OCI-LY7 (cell line): ENCODE results near the gene CABLES1. TPM values are rescaled to one million over a fixed set of nuclear protein-coding genes. Genes with fewer than 3 reads are reported as not detected.

Experiments used
- BruUV-seq: library from RNA; stranded (reverse); fragments of 400-500 nt; replicated peaks from 2 replicates; lab custom pipeline; 2021; lab: Mats Ljungman, UMichigan
- CTCF ChIA-PET: fragments of 300-600 bp; sonication (Branson Sonifier 250); formaldehyde crosslinking; loops from one replicate; lab custom pipeline; 2022; ENCODE audit warnings: antibody characterized with exemption; ENCODE audit not compliant: unreplicated experiment; lab: Charles Lee
- POLR2A ChIA-PET: fragments of 300-600 bp; sonication (Branson Sonifier 250); formaldehyde crosslinking; loops from one replicate; lab custom pipeline; 2022; ENCODE audit warnings: antibody characterized with exemption; lab: Charles Lee
- DNase-seq: peaks from one replicate; pipeline ENCODE4 v3.0.0-alpha.2; 2015; ENCODE audit warnings: low spot score
- H2AFZ ChIP-seq: fragments of 200-600 bp; sonication (generic), shearing (Covaris generic); 2 replicates; pipeline ENCODE4 v1.6.1; 2014; ENCODE audit warnings: mild to moderate bottlenecking, antibody characterized with exemption, low read length, moderate library complexity
- H3K27ac ChIP-seq: fragments of 200-600 bp; sonication (generic); 2 replicates; pipeline ENCODE4 v1.5.1; 2014; ENCODE audit warnings: mixed run types, low read depth, mild to moderate bottlenecking, moderate library complexity, low read length, inconsistent platforms; ENCODE audit not compliant: poor library complexity, severe bottlenecking
- H3K36me3 ChIP-seq: fragments of 200-600 bp; sonication (generic); 2 replicates; pipeline ENCODE4 v1.6.1; 2014; ENCODE audit warnings: mild to moderate bottlenecking, antibody characterized with exemption, low read length, moderate library complexity, mixed read lengths; ENCODE audit not compliant: insufficient read depth
- H3K4me1 ChIP-seq: fragments of 200-600 bp; sonication (generic); 2 replicates; pipeline ENCODE4 v1.5.1; 2014; ENCODE audit warnings: mild to moderate bottlenecking, low read length; ENCODE audit not compliant: insufficient read depth, poor library complexity, severe bottlenecking
- H3K4me2 ChIP-seq: fragments of 200-600 bp; sonication (generic); 2 replicates; pipeline ENCODE4 v1.6.1; 2014; ENCODE audit warnings: mild to moderate bottlenecking, low read length
- H3K4me3 ChIP-seq: fragments of 200-600 bp; sonication (generic); 2 replicates; pipeline ENCODE4 v1.5.1; 2014; ENCODE audit warnings: mild to moderate bottlenecking, low read depth, low read length; ENCODE audit not compliant: poor library complexity, severe bottlenecking
- H3K79me2 ChIP-seq: fragments of 200-600 bp; sonication (generic); 2 replicates; pipeline ENCODE4 v1.6.1; 2016; ENCODE audit warnings: low read depth, mild to moderate bottlenecking, low read length, moderate library complexity, mixed read lengths; ENCODE audit not compliant: insufficient read depth
- H3K9me2 ChIP-seq: fragments of 200-600 bp; sonication (generic); 2 replicates; pipeline ENCODE4 v1.6.1; 2016; ENCODE audit warnings: mild to moderate bottlenecking, low read length, mixed read lengths; ENCODE audit not compliant: insufficient read depth
- H3K9me3 ChIP-seq: fragments of 200-600 bp; sonication (generic); 2 replicates; pipeline ENCODE4 v1.6.1; 2014; ENCODE audit warnings: mild to moderate bottlenecking, mixed run types, low read length, mixed read lengths
- H4K20me1 ChIP-seq: fragments of 200-600 bp; sonication (generic); 2 replicates; pipeline ENCODE4 v1.6.1; 2014; ENCODE audit warnings: mild to moderate bottlenecking, antibody characterized with exemption, low read length, moderate library complexity, mixed read lengths; ENCODE audit not compliant: insufficient read depth
- EZH2phosphoT487 ChIP-seq: fragments of 200-600 bp; sonication (generic); IDR thresholded peaks from 2 replicates; pipeline ENCODE4 v1.6.1; 2018; ENCODE audit warnings: low read depth, borderline replicate concordance, mild to moderate bottlenecking, mixed run types, antibody characterized with exemption, low read length, moderate library complexity, mixed read lengths
- intact Hi-C: fragments of 100-400 bp; cut with micrococcal nuclease; formaldehyde crosslinking; loops from one replicate; pipeline ENCODE4 v1.10.0; 2022; ENCODE audit not compliant: unreplicated experiment
- total RNA-seq, 2 experiments: library from RNA; depleted of rRNA in 1 of 2; stranded (reverse); fragments of >200 nt in 1 of 2; shearing (Covaris generic) in 1 of 2; gene quantifications; 2 replicates each; pipeline ENCODE4 v1.2.3, GENCODE V29; 2014 to 2022
- TF ChIP-seq, protein P1 (sequence below): fragments of 200-600 bp; sonication (generic); conservative IDR thresholded peaks from 2 replicates; pipeline ENCODE4 v1.5.1; 2014; ENCODE audit warnings: mild to moderate bottlenecking, antibody characterized with exemption, low read length, moderate library complexity, mixed read lengths

Gene CABLES1
- total RNA-seq, 2 experiments from 2014 or later, result 20.6 to 28.7 TPM

DNA sequence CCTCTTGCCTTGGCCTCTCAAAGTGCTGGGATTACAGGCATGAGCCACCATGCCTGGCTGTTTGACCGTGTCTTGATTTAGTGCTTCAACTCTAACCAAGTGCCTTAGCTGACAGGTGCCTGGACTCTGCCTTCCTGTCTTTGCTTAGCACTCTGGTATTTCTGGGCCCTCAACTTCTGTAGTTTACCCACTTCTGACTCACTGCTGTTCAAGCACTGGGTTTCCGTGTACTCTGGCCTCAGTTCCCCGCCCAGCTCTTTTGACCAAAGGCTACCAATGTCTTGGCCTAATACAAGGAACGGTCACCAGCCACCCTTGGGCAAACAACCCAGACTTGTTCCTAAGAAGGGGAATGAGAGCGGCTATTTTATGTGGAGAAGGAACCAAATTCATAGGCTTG lies 35.7 kb upstream of the CABLES1 start:
- H3K79me2 ChIP-seq, result no peaks in the 10 kb centered on the region
- intact Hi-C loops, result no loop called here
- no peak overlapping the region for H2AFZ ChIP-seq
- no peaks in the 10 kb centered on the region for H4K20me1 ChIP-seq
- no peaks in the 10 kb centered on the region for H3K9me2 ChIP-seq
- no peaks in the 10 kb centered on the region for H3K9me3 ChIP-seq
- BruUV-seq, result no TSS peak
- H3K4me3 ChIP-seq, result no peak overlapping the region
- H3K4me2 ChIP-seq, result no peak overlapping the region
- H3K4me1 ChIP-seq, result no peaks in the 10 kb centered on the region
- TF ChIP-seq EZH2phosphoT487, result no peak
- TF ChIP-seq, protein P1, sequence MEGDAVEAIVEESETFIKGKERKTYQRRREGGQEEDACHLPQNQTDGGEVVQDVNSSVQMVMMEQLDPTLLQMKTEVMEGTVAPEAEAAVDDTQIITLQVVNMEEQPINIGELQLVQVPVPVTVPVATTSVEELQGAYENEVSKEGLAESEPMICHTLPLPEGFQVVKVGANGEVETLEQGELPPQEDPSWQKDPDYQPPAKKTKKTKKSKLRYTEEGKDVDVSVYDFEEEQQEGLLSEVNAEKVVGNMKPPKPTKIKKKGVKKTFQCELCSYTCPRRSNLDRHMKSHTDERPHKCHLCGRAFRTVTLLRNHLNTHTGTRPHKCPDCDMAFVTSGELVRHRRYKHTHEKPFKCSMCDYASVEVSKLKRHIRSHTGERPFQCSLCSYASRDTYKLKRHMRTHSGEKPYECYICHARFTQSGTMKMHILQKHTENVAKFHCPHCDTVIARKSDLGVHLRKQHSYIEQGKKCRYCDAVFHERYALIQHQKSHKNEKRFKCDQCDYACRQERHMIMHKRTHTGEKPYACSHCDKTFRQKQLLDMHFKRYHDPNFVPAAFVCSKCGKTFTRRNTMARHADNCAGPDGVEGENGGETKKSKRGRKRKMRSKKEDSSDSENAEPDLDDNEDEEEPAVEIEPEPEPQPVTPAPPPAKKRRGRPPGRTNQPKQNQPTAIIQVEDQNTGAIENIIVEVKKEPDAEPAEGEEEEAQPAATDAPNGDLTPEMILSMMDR, result no peak
- H3K36me3 ChIP-seq, result no peaks in the 10 kb centered on the region
- ChIA-PET POLR2A (interaction anchor here (0.6 kb wide), 1 partner anchor 448 kb away, joined by 4 read pairs; no protein-coding TSS in a partner anchor), CTCF (no interaction called here)
- H3K27ac ChIP-seq, result no peak overlapping the region
- no peak for DNase-seq

DNA sequence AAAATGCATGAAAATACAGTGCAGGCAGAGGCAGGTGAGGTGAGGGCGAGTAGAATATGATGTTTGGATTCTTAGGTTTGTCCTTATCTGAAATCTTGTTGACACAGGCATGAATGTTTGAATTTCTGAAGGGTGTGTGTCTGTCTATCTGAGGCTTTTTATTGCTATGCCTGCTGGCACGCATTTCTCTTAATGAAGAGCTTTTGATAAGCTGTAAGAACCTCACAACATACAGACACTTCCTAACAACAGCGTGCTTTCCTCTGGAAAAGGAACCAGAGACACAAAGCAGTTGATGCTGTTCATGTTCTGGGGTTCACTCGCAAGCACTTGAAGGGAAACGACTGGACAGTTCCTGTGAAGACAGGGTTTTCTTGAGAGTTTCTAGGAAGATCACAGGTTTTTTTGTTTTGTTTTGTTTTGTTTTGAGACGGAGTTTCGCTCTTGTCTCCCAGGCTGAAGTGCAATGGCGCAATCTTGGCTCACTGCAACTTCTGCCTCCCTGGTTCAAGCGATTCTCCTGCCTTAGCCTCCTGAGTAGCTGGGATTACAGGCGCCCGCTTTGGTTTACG lies 33.3 kb upstream of the CABLES1 start:
- no peak overlapping the region for H2AFZ ChIP-seq
- H4K20me1 ChIP-seq, result no peaks in the 10 kb centered on the region
- no peaks in the 10 kb centered on the region for H3K9me3 ChIP-seq
- H3K27ac ChIP-seq, result no peak overlapping the region
- H3K4me2 ChIP-seq, result no peak overlapping the region
- H3K9me2 ChIP-seq, result no peaks in the 10 kb centered on the region
- intact Hi-C loops, result no loop called here
- no peak for TF ChIP-seq EZH2phosphoT487
- TF ChIP-seq, protein P1, result no peak
- DNase-seq, result no peak
- ChIA-PET POLR2A (interaction anchor here (0.6 to 1.8 kb wide), 3 partner anchors 11 to 33 kb away, joined by 3 to 6 read pairs (median 3); no protein-coding TSS in a partner anchor), CTCF (no interaction called here)
- H3K4me3 ChIP-seq, result no peak overlapping the region
- no peaks in the 10 kb centered on the region for H3K36me3 ChIP-seq
- no TSS peak for BruUV-seq
- peaks cover 4% of the 10 kb centered on the region for H3K4me1 ChIP-seq
- no peaks in the 10 kb centered on the region for H3K79me2 ChIP-seq

DNA sequence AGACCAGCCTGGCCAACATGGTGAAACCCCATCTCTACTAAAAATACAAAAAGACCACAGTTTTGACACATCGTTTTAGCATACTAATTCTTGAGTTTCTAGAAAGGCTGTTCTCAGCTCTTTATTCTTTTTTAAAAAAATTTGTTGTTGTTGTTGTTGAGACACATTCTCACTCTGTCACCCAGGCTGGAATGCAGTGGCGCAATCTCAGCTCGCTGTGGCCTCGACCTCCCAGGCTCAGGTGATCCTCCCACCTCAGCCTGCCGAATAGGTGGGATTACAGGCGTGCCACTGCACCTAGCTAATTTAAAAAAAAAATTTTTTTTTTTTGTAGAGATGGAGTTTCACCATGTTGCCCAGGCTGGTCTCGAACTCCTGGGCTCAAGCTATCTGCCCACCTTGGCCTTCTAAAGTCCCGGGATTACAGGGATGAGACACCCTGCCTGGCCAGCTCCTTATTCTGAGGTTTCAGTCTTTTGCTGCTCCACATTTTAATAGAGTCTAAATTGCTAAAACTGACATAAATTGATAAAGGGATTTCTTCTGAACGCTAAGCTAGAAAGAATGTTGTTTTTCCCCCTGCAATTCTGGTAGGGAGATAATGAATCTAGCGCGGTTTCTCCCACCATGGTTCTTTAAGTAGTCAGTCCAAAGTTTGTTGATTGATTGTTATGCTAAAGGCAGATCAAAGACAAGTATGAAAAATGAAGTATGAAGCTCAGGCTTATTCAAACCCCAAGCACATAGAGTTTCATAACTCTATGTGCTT lies 32.6 kb upstream of the CABLES1 start:
- Histone ChIP-seq H3K4me3 (no peak overlapping the region), H3K4me2 (no peak overlapping the region), H3K4me1 (peaks cover 4% of the 10 kb centered on the region), H3K9me2 (no peaks in the 10 kb centered on the region), H3K36me3 (no peaks in the 10 kb centered on the region), H3K79me2 (no peaks in the 10 kb centered on the region), H3K27ac (no peak overlapping the region), H4K20me1 (no peaks in the 10 kb centered on the region), H2AFZ (no peak overlapping the region), H3K9me3 (no peaks in the 10 kb centered on the region)
- BruUV-seq, result no TSS peak
- POLR2A ChIA-PET, result interaction anchor here (1.5 to 1.8 kb wide), 2 partner anchors 12 to 28 kb away, joined by 3 to 6 read pairs; no protein-coding TSS in a partner anchor
- CTCF ChIA-PET, result no interaction called here
- no peak for TF ChIP-seq EZH2phosphoT487
- TF ChIP-seq, protein P1, result no peak
- intact Hi-C loops, result no loop called here
- no peak for DNase-seq
